Right renal pelvis (tissue), 4 donors: ENCODE data around the gene CALCR. TPM values are rescaled to one million over a fixed set of nuclear protein-coding genes. Genes with fewer than 3 reads are reported as not detected.
"Not testable (repeated sequence)": the region's sequence is repeated elsewhere in the genome, so short reads cannot be mapped to it uniquely, and the experiment has no call there.

Experiments
- DNase-seq, 4 donors: peaks; one replicate each; pipeline ENCODE4 v3.0.0-alpha.2; 2013; ENCODE audit warnings: low read depth in 4 of 4, low spot score in 3 of 4, missing footprints in 1 of 4
- polyA plus RNA-seq, 4 donors: library from polyadenylated mRNA; unstranded; fragments of 120-200 nt; gene quantifications; one replicate each; pipeline ENCODE4 v1.2.1, GENCODE V29; 2013; ENCODE audit not compliant: insufficient read length in 4 of 4

The CALCR gene
- polyA plus RNA-seq: 1 to 10 TPM in 3 of 4 donors, under 1 TPM in 1; 0.51 to 1.5 (median 1.1) TPM

GRCh38 chr7:93574646-93575554 lies at the start of gene CALCR:
Gene CALCR, minus strand, starts transcription at chr7:93574724. Its CDS starts 87,743 bp downstream, at chr7:93486981.
- no peak for DNase-seq

DNA sequence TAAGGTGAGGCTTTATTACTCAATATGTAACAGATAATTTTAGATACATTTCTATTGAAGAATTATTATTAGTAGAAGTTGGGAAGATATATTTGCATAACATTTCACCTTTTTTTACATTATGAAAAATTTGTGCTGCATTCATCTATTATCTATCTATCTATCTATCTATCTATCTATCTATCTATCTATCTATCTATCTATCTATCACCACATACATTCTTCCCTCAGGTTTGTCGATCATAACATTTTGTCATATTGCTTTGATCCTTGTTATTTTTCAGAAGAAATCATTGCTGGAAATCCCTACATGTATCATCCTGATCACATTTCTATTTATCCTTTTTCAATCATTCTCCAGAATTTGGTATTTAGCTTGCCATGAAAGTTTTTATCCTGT lies 49.3 kb upstream of the CALCR start:
- no peak for DNase-seq

- no peak for DNase-seq
These were observed 47.8 kb upstream of the CALCR start for GRCh38 chr7:93622036-93623033.

DNA sequence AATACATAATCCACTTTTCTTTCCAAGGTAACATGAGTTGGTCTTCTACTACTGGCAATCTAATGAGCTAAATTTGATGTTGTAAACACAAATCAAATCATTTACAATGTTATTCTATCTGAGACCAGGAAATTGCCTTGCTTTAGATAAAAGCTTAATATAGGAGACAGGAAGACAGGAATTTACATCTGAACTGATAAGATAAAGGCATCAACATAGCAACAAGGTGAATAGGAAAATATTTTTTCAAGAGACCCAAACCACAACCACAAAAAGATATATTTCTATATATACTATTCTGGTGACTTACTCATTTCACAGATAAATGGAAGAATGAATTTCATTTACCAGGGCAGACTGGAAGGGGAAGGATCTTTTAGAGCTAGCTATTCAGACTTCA lies 46.3 kb upstream of the CALCR start:
- no peak for DNase-seq

DNA sequence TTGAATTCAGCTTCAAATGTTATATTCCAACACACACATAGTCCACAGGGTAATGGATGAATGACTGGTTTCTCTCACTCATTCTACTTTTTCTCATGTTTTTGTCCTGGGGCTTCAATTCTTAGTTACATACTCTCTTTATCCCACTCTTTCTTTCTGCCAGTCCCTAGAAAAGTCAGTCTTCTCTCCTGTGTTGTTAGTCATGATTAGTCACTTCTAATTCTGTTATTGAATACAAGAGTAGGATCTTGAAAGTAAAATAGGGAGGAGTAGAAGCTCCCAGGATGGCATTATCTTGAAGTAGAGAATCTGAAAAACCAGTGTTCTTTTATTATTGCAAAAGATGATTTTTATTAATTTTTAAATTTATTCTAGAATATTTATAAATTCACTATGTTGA lies 45.5 kb upstream of the CALCR start:
- DNase-seq: no peak

DNA sequence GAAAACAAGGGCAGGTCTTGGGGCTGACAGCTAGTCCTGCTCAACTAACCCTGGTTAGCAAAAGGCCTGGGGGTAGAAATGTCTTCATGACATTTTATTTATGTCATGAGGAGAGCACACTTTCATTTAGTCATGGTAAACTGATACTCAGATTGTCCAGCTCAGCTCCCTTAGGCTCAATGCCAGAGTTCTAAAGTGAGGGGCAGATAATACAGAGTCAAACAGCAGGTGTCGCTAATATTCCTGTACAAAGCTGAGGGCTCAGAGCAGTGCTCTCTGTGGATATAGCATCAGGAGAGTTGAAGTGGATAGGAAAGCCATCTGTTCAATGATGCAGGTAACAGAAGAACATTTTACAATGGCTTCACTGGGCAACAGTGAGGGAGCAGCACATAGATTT lies 26.8 kb upstream of the CALCR start:
- no peak for DNase-seq

GRCh38 chr7:93594250-93594649 lies 19.7 kb upstream of the CALCR start:
- DNase-seq: no peak

GRCh38 chr7:93592588-93593266 lies 18.2 kb upstream of the CALCR start:
- no peak for DNase-seq

DNA sequence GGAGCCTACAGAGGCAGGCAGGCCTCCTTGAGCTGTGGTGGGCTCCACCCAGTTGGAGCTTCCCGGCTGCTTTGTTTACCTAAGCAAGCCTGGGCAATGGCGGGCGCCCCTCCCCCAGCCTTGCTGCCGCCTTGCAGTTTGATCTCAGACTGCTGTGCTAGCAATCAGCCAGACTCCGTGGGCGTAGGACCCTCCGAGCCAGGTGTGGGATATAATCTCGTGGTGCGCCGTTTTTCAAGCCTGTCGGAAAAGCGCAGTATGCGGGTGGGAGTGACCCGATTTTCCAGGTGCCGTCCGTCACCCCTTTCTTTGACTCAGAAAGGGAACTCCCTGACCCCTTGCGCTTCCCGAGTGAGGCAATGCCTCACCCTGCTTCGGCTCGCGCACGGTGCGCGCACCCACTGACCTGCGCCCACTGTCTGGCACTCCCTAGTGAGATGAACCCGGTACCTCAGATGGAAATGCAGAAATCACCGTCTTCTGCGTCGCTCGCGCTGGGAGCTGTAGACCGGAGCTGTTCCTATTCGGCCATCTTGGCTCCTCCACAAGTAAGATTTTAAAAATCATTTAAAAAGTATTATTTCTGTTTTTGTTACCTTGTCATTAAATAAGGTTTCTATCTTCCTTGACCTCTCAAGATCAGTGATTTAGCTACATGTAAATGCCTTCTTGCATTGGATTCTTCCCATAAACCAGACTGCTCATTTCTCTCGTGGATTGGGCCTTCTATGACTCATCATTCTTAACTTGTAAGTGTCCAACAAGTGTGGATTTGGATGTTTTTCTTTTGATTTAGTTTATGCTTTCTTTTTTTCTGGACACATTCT lies 16.9 kb upstream of the CALCR start:
- DNase-seq: not testable (repeated sequence)

DNA sequence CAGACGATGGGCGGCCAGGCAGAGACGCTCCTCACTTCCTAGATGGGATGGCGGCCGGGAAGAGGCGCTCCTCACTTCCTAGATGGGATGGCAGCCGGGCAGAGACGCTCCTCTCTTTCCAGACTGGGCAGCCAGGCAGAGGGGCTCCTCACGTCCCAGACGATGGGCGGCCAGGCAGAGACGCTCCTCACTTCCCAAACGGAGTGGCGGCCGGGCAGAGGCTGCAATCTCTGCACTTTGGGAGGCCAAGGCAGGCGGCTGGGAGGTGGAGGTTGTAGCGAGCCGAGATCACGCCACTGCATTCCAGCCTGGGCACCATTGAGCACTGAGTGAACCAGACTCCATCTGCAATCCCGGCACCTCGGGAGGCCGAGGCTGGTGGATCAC lies 11.9 kb upstream of the CALCR start:
- DNase-seq: not testable (repeated sequence)

DNA sequence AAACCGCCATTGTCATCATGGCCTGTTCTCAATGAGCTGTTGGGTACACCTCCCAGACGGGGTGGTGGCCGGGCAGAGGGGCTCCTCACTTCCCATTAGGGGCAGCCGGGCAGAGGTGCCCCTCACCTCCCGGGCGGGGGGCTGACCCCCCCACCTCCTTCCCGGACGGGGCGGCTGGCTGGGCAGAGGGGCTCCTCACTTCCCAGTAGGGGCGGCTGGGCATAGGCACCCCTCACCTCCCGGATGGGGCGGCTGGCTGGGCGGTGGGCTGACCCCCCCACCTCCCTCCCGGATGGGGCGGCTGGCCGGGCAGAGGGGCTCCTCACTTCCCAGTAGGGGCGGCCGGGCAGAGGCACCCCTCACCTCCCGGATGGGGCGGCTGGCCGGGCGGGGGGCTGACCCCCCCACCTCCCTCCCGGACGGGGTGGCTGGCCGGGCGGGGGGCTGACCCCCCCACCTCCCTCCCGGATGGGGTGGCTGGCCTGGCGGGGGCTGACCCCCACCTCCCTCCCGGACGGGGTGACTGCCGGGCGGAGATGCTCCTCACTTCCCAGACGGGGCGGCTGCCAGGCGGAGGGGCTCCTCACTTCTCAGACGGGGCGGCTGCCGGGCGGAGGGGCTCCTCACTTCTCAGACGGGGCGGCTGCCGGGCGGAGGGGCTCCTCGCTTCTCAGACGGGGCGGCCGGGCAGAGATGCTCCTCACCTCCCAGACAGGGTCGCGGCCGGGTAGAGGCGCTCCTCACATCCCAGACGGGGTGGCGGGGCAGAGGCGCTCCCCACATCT lies 11.4 kb upstream of the CALCR start:
- DNase-seq: not testable (repeated sequence)

DNA sequence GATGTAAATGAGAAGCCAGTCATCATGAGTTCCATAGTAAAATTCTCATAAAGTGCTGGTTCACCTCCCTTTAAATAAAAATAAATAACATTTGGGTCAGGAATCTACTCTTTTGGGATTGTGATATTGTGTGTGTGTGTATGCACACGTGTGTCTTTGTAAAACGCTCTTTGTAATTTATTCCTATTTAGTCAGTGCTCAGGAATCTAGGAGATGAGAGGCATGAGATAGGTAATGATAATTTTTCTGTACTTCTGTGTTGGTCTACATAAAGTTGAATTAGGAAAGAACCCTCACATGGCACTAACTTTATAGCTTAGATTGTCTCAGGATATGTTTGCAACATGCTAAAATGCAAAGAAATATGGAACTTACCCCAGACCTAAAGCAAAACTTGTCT lies 4.9 kb upstream of the CALCR start:
- no peak for DNase-seq

DNA sequence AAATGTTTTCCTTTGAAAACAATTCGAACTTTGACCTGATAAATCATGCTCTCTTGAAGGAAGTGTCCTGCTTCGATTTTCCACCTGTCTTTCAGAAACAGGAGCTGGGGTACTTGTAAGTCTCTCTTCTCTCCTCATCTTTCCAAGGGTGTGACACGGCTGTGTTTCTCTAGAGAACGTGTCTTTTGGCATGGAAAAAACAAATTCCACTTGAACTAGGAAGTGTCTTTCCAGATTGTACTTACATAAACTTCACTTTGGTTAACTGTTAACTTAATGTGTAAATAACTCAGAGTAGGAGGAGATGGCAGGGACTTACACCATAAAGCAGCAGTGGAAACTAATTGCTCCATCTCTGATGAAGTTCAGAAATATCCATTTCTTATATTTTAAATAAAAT lies 4.2 kb upstream of the CALCR start:
- DNase-seq: no peak

DNA sequence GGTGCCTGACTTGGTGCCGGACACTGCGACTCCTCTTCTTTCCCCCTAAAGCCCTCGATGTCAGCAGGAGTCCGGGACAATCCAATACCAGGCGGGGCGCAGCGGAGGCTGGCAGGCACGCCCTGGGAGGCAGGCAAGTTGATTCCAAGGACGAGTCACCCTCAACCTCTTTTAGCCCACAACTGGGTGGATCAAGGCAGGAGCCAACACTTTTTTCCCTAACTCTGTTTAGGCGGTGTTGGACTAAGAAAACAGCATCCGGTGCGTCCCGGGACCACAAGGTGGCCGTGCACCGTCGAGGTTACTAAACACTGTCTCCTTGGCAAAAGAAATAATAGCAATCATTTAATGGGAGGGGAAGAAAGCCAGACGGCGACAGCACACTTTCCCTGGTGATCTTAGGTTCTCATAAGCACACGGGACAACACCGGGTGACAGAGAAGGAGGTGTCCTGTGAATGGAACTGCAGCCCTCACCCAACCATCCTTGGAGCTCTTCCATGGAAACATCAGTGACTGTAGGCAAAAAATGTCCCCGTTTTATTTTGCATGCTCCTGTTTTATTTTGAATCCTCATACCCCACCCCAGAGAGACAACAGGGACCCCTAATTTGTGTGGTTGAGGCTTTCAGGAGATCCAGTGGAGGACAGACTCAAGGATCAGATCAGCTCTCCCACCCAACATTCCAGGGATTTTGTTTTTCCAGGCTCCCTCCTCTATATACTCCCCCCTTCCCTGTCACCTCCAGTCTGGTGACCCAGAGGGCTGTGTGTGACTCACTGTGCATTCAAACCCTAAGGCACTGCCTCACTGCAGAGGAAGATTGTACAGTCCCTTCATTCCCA lies 1.3 kb upstream of the CALCR start:
- DNase-seq: no peak

- DNase-seq: no peak
These were observed 267 bp downstream of the CALCR start for GRCh38 chr7:93574269-93574645.

DNA sequence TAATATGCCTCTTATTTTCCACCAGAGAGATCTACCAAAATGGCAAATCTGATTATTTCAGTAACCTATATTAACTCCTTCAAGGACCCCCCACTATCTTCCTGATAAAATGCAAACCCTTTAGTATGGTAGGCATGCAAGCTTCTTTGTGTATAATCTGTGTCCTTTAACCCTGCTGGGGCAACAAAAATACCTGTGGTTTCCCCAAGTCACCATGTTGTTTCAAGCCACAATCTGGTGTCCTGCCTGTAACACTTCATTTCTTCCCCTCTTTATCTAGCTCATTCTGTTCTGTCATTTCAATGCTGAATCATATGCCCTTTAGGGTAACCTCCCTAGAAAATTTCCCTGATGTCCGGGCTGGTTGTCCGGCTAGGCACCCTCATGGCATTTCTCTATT lies 5.3 kb downstream of the CALCR start:
- DNase-seq: no peak

DNA sequence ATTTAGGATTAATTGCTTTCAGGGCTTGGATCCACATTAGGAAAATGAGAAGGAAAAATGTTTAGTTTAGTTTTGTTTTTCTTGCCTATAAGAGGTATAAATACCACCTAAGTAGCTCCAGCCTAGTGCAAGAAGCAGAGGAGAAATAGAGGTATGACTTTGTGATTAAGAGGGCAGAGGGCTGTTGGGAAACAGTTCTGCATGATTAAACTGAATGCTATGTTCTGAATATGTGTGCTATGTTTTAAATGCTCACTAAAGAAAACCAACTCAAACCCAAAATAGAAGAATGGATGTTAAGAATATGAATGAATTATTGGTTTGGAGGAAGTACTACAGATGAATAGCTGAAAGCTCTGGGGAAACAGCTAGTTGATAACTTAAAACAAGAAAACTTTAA lies 7.6 kb downstream of the CALCR start:
- DNase-seq: no peak

- DNase-seq: no peak
These were observed 10.9 kb downstream of the CALCR start for GRCh38 chr7:93563584-93563983.
